Panc1 (cell line): Measurements from ENCODE around the gene ATP11B. TPM values are rescaled to one million over a fixed set of nuclear protein-coding genes. Genes with fewer than 3 reads are reported as not detected.

Experiments
- ATAC-seq: fragments of 200-7000 bp; cut with Tn5 transposase; 2 replicates; pipeline ENCODE4 v1.9.1; 2020; ENCODE audit warnings: mild to moderate bottlenecking, moderate library complexity
- BruUV-seq: library from RNA; stranded (reverse); fragments of 400-500 nt; replicated peaks from 2 replicates; lab custom pipeline; 2021; lab: Mats Ljungman, UMichigan
- CTCF ChIA-PET: fragments of 300-600 bp; sonication (Branson Sonifier 250); formaldehyde crosslinking; loops from one replicate; lab custom pipeline; 2022; ENCODE audit warnings: antibody characterized with exemption; lab: Charles Lee
- POLR2A ChIA-PET: fragments of 300-600 bp; sonication (Branson Sonifier 250); formaldehyde crosslinking; loops from one replicate; lab custom pipeline; 2022; ENCODE audit warnings: antibody characterized with exemption; lab: Charles Lee
- DNase-seq: peaks from one replicate; pipeline ENCODE4 v3.0.0-alpha.2; 2010; ENCODE audit warnings: low read depth, low spot score
- H3K27ac ChIP-seq: 2 replicates; pipeline ENCODE4 v1.5.1; 2011; ENCODE audit warnings: mild to moderate bottlenecking, low read length, inconsistent platforms
- H3K27me3 ChIP-seq: fragments of 200-500 bp; sonication (Bioruptor generic); 2 replicates; pipeline ENCODE4 v1.6.0; 2014; ENCODE audit warnings: low read length, inconsistent platforms; ENCODE audit not compliant: control insufficient read depth, insufficient read depth
- H3K36me3 ChIP-seq: fragments of 200-500 bp; sonication (Bioruptor generic); 2 replicates; pipeline ENCODE4 v1.5.1; 2014; ENCODE audit warnings: inconsistent platforms, mild to moderate bottlenecking, low read length, moderate library complexity; ENCODE audit not compliant: control insufficient read depth, insufficient read depth
- H3K4me1 ChIP-seq: 2 replicates; pipeline ENCODE4 v1.5.1; 2011; ENCODE audit warnings: inconsistent platforms, mild to moderate bottlenecking, low read length, moderate library complexity; ENCODE audit not compliant: control insufficient read depth, insufficient read depth
- H3K4me3 ChIP-seq, 2 experiments: 2 replicates each; pipeline ENCODE4 v1.5.1; 2011 to 2012; ENCODE audit warnings: low read depth in 2 of 2, low read length in 2 of 2, mild to moderate bottlenecking in 2 of 2, inconsistent platforms in 1 of 2, moderate library complexity in 1 of 2
- H3K9me3 ChIP-seq: fragments of 200-500 bp; sonication (Bioruptor generic); 2 replicates; pipeline ENCODE4 v1.5.1; 2014; ENCODE audit warnings: low read depth, mild to moderate bottlenecking, inconsistent platforms, low read length, moderate library complexity; ENCODE audit not compliant: control insufficient read depth, insufficient read depth
- CTCF ChIP-seq: fragments of 450-650 bp; IDR thresholded peaks from 2 replicates; pipeline ENCODE4 v1.5.1; 2017; ENCODE audit warnings: mild to moderate bottlenecking
- POLR2AphosphoS5 ChIP-seq: IDR thresholded peaks from 2 replicates; pipeline ENCODE4 v1.6.1; 2012; ENCODE audit warnings: mild to moderate bottlenecking, low read depth, low read length, moderate library complexity
- REST ChIP-seq, 2 experiments: IDR thresholded peaks; 2 replicates each; pipeline ENCODE4 v1.6.1; 2011 to 2012; ENCODE audit warnings: low read depth in 2 of 2, control low read depth in 1 of 2, low read length in 1 of 2, mild to moderate bottlenecking in 1 of 2, moderate library complexity in 1 of 2; ENCODE audit not compliant: insufficient read depth in 1 of 2
- SIN3A ChIP-seq: IDR thresholded peaks from 2 replicates; pipeline ENCODE4 v1.6.1; 2012; ENCODE audit warnings: low read depth, mild to moderate bottlenecking, low read length, moderate library complexity, borderline replicate concordance; ENCODE audit not compliant: insufficient read depth
- TCF7L2 ChIP-seq: IDR thresholded peaks from 2 replicates; pipeline ENCODE4 v1.6.1; 2011; ENCODE audit warnings: mild to moderate bottlenecking, low read depth, low read length, inconsistent platforms
- in situ Hi-C: cut with HindIII; loops from 2 replicates; pipeline ENCODE4 v1.10.0; 2016; ENCODE audit warnings: low sequenced_read_pairs, low pct_unique_long_range_greater_than_20kb
- intact Hi-C: fragments of 100-400 bp; cut with micrococcal nuclease; formaldehyde crosslinking; loops from one replicate; pipeline ENCODE4 v1.10.0; 2022; ENCODE audit not compliant: unreplicated experiment
- total RNA-seq: library from RNA; stranded (reverse); gene quantifications from one replicate; pipeline ENCODE4 v1.2.1, GENCODE V29; 2021; ENCODE audit not compliant: unreplicated experiment

Gene ATP11B
- total RNA-seq, 1 experiment from 2014 or later: 108 TPM

GRCh38 chr3:182785756-182786155 is 7.5 kb upstream of the ATP11B start:
- BruUV-seq: no TSS peak
- in situ Hi-C loops: no loop called here
- ChIA-PET POLR2A (no interaction called here), CTCF (no interaction called here)
- Histone ChIP-seq H3K9me3 (no peaks in the 10 kb centered on the region), H3K4me3 (no peak overlapping the region), H3K4me1 (no peaks in the 10 kb centered on the region), H3K36me3 (no peaks in the 10 kb centered on the region), H3K27ac (no peak overlapping the region), H3K27me3 (peaks cover 6% of the 10 kb centered on the region; the same call in 1 of the 2 replicates)
- ATAC-seq (no peak), DNase-seq (no peak)
- intact Hi-C loops: no loop called here
- TF ChIP-seq REST (IDR thresholded peaks at IDR 0.05; ENCODE audit: insufficient read depth in 1 of 2, low read depth in 2 of 2, low read length in 1 of 2): no peak
- no peak for TF ChIP-seq TCF7L2
- TF ChIP-seq CTCF: no peak
- no peak for TF ChIP-seq SIN3A
- TF ChIP-seq POLR2AphosphoS5: no peak

- BruUV-seq: no TSS peak
- intact Hi-C loops (no loop called here), in situ Hi-C loops (no loop called here)
- ChIA-PET CTCF (no interaction called here), POLR2A (interaction anchor here (0.7 kb wide), 1 partner anchor 310 kb away, joined by 4 read pairs; no protein-coding TSS in a partner anchor)
- Histone ChIP-seq H3K27me3 (peaks cover 6% of the 10 kb centered on the region; the same call in 1 of the 2 replicates), H3K9me3 (no peaks in the 10 kb centered on the region), H3K4me3 (no peak overlapping the region), H3K27ac (no peak overlapping the region), H3K36me3 (no peaks in the 10 kb centered on the region), H3K4me1 (no peaks in the 10 kb centered on the region)
- ATAC-seq: no peak
- no peak for DNase-seq
- TF ChIP-seq CTCF: no peak
- TF ChIP-seq TCF7L2: no peak
- no peak for TF ChIP-seq POLR2AphosphoS5
- TF ChIP-seq SIN3A: no peak
- TF ChIP-seq REST (IDR thresholded peaks at IDR 0.05; ENCODE audit: insufficient read depth in 1 of 2, low read depth in 2 of 2, low read length in 1 of 2): no peak
Observed at GRCh38 chr3:182786564-182787196, 6.6 kb upstream of the ATP11B start.
